ENCODE measurements around the gene PATJ.
"Not testable (repeated sequence)": the region's sequence is repeated elsewhere in the genome, so short reads cannot be mapped to it uniquely, and the experiment has no call there.

PATJ gene

DNA sequence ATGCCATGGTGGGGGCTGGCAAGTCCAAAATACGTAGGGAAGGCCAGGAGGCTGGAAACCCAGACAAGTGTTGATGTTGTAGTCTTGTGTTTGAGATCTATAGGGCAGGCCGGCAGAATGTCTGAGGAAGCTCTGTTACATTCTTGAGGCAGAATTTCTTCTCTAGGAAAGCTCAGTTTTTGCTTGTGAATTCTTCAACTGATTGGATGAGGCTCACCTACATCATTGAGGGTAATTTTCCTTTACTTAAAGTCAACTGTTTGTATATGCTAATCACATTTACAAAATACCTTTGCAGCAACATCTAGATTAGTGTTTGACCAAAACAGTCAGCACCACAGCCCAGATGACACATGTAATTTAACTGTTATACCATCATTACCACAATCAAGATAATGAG lies 37.0 kb downstream of the PATJ start:
- H3K4me3 ChIP-seq (ENCODE audit: low read length) = no peak overlapping the region
- TF ChIP-seq, protein P1, sequence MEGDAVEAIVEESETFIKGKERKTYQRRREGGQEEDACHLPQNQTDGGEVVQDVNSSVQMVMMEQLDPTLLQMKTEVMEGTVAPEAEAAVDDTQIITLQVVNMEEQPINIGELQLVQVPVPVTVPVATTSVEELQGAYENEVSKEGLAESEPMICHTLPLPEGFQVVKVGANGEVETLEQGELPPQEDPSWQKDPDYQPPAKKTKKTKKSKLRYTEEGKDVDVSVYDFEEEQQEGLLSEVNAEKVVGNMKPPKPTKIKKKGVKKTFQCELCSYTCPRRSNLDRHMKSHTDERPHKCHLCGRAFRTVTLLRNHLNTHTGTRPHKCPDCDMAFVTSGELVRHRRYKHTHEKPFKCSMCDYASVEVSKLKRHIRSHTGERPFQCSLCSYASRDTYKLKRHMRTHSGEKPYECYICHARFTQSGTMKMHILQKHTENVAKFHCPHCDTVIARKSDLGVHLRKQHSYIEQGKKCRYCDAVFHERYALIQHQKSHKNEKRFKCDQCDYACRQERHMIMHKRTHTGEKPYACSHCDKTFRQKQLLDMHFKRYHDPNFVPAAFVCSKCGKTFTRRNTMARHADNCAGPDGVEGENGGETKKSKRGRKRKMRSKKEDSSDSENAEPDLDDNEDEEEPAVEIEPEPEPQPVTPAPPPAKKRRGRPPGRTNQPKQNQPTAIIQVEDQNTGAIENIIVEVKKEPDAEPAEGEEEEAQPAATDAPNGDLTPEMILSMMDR (IDR thresholded peaks at IDR 0.05; ENCODE audit: insufficient read depth, low read depth, low read length, missing control alignments) = no peak
- no peak for DNase-seq (ENCODE audit: low read depth)

- TF ChIP-seq, protein P1 (IDR thresholded peaks at IDR 0.05; ENCODE audit: insufficient read depth, low read depth, low read length, missing control alignments) = no peak
- no peak overlapping the region for H3K4me3 ChIP-seq (ENCODE audit: low read length)
- no peak for DNase-seq (ENCODE audit: low read depth)
These were observed 38.9 kb downstream of the PATJ start for GRCh38 chr1:61781151-61781550.

- TF ChIP-seq, protein P1 (IDR thresholded peaks at IDR 0.05; ENCODE audit: insufficient read depth, low read depth, low read length, missing control alignments) = no peak
- H3K4me3 ChIP-seq (ENCODE audit: low read length) = no peak overlapping the region
- DNase-seq (ENCODE audit: low read depth) = no peak
These were observed 40.5 kb downstream of the PATJ start for GRCh38 chr1:61782771-61783170.

DNA sequence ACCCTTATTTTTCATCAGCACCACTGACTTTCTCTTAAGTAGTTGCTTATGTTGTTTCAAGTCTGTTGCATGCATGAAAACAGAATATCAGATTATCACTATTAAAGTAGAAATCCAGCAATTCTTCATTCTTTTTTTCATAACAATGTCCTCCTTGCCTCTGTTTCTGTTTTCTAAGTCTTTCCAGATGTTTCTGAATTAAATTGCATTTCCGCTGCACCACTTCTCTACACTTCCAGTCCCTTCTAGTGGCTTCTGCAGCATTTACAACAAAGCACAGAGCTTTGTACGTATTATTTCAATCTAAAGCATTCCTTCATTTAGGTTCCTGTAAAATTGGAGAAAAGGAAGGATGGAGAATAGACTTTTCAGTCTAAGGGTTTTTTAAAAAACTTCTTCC lies 42.4 kb downstream of the PATJ start:
- TF ChIP-seq, protein P1 (IDR thresholded peaks at IDR 0.05; ENCODE audit: insufficient read depth, low read depth, low read length, missing control alignments) = no peak
- H3K4me3 ChIP-seq (ENCODE audit: low read length) = no peak overlapping the region
- DNase-seq (ENCODE audit: low read depth) = no peak

- no peak overlapping the region for H3K4me3 ChIP-seq (ENCODE audit: low read length)
- DNase-seq (ENCODE audit: low read depth) = no peak
- TF ChIP-seq, protein P1 (IDR thresholded peaks at IDR 0.05; ENCODE audit: insufficient read depth, low read depth, low read length, missing control alignments) = no peak
These were observed 48.6 kb downstream of the PATJ start for GRCh38 chr1:61790837-61791236.

DNA sequence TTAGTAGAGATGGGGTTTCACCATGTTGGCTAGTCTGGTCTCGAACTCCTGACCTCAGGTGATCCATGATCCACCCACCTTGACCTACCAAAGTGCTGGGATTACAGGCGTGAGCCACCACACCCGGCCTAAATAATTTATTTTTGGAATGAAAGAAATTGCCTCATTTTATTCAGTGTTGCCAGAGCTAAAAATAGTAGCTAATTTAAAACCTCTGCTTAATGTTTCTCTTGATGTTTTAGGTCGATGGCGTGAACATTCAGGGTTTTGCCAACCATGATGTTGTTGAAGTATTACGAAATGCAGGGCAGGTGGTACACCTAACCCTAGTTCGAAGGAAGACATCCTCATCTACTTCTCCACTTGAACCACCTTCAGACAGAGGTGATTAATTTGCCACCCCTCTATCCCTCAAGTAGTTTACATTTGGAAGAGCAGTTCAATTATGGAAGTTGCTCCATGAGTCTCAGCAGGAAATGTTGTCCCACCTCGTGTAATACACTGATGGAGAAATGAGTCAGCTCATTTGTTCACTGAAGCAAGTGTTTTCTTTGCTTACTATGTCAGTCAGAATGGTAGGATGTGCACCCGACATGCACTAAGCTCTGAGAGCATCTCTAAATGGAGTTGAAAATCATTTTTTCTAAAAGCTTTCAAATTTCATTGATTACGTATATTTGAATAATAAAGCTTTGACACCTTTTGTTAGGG lies 54.9 kb downstream of the PATJ start:
- TF ChIP-seq, protein P1 (IDR thresholded peaks at IDR 0.05; ENCODE audit: insufficient read depth, low read depth, low read length, missing control alignments) = no peak
- DNase-seq (ENCODE audit: low read depth) = peak; percentile 16
- no peak overlapping the region for H3K4me3 ChIP-seq (ENCODE audit: low read length)

DNA sequence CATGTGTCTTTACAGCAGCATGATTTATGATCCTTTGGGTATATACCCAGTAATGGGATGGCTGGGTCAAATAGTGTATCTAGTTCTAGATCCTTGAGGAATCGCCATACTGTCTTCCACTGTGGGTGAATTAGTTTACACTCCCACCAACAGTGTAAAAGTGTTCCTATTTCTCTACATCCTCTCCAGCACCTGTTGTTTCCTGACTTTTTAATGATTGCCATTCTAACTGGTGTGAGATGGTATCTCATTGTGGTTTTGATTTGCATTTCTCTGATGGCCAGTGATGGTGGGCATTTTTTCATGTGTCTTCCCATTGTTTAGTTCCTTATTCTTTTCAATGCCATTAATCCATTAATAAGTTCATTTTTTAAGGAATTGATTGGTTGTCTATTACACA lies 58.8 kb downstream of the PATJ start:
- not testable (repeated sequence) for H3K4me3 ChIP-seq (ENCODE audit: low read length); DNase-seq (ENCODE audit: low read depth)

Data from epithelial cell of esophagus (primary cell).